ENCODE data around the gene KRTAP24-1.

KRTAP24-1 gene

GRCh38 chr21:30234643-30235042, 48.1 kb downstream of the KRTAP24-1 start:
- DNase-seq (ENCODE audit: low read depth in 1 of 2, low spot score in 1 of 2) = no peak

GRCh38 chr21:30234050-30234449, 48.7 kb downstream of the KRTAP24-1 start:
- no peak for DNase-seq (ENCODE audit: low read depth in 1 of 2, low spot score in 1 of 2)

- DNase-seq (ENCODE audit: low read depth in 1 of 2, low spot score in 1 of 2) = no peak
Measured at GRCh38 chr21:30233228-30234020, 49.3 kb downstream of the KRTAP24-1 start.

DNA sequence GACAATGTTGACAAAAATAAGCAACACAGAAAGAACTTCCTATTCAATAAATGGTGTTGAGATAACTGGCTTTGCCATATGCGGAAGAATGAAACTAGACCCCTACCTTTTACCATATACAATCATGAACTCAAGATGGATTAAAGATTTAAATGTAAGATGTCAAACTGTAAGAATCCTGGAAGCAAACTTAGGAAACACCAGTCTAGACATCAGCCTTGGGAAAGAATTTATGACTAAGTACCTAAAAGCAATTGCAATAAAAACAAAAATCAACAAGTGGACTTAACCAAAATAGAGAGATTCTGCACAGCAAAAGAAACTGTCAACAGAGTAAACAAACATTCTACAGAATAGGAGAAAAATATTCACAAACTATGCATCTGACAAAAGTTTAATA, 50.7 kb downstream of the KRTAP24-1 start:
- DNase-seq (ENCODE audit: low read depth in 1 of 2, low spot score in 1 of 2) = no peak
